ENCODE data around the gene AUTS2.

The AUTS2 gene

GRCh38 chr7:70387217-70387616, 788.9 kb downstream of the AUTS2 start:
- no peak for DNase-seq (ENCODE audit: low spot score)

- DNase-seq (ENCODE audit: low spot score): no peak
Observed at GRCh38 chr7:70389531-70390151, 791.4 kb downstream of the AUTS2 start.

DNA sequence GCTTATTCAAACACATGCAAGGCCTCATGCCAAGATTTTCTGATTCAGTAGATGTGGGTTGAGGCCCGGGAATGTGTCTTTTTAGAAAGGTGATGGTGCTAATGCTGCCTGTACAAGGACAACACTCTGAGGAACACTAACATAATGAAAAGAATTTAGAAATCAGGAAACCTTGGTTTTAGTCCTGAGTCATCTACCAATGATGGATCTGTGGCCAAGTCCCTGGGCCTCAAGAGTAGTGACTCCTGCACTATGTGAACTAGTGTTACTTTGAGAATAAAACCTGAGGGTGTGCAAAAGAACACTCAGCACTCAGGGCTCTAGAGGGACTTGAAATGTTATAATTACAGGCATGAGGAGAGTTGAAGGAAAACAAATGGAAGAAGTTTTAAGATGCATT, 792.0 kb downstream of the AUTS2 start:
- DNase-seq (ENCODE audit: low spot score): no peak

DNA sequence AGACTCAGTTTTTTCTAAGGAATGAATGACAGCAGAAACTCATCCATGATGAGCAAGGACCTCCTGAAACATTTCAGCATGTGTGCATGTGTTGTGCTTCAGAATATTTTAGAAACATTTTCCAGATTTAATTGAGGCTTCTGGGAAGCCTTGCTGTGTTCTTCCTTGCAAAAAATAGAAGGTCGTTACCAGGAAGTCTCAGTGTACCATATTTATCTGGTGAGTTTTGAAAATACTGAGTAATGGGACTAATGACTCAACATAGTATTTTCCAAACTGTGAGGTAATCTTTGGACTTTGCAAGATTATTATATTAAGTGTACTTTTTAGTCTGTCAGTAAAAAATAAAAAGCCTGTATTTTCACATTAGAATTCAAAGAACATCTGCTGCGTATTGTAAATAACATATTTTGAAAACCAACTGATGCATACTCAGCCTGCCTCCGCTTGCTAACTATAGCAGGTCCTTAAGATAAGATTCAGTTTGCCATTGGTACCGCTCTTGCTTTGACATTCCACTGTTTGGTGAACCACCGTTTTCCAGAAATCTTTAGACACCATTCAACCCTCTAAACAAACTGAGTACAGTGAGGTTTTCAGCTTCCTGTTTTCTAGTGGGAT, 794.1 kb downstream of the AUTS2 start:
- no peak for DNase-seq (ENCODE audit: low spot score)

DNA sequence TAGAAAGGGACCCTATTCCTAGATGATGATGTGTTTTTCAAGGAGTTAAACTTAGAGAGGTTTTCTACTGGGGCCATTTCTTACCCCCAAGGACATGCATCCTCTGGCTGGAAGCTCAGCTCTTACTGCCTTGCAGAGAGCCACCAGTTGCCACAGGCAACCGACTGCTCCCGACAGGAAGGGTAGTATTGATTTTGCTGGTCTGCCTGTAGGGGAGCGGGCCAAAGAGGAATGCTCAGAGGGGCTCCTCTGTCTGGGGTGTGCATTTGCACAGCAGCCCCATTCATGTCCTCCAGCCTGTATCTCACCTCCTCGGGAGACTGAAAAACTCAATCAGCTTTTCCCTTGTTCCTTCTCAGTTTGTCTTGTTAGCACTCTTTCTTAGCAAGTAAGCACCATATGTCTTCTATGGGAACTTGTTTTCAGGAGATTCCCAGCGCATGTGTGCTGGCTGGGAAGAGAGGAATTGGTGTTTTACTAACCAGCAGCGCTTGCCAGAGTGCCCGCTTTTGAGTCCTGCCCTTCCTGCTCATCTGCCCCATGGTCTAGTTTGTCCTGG, 794.7 kb downstream of the AUTS2 start:
- DNase-seq (ENCODE audit: low spot score): no peak

- no peak for DNase-seq (ENCODE audit: low spot score)
Observed at GRCh38 chr7:70393956-70394355, 795.7 kb downstream of the AUTS2 start.

DNA sequence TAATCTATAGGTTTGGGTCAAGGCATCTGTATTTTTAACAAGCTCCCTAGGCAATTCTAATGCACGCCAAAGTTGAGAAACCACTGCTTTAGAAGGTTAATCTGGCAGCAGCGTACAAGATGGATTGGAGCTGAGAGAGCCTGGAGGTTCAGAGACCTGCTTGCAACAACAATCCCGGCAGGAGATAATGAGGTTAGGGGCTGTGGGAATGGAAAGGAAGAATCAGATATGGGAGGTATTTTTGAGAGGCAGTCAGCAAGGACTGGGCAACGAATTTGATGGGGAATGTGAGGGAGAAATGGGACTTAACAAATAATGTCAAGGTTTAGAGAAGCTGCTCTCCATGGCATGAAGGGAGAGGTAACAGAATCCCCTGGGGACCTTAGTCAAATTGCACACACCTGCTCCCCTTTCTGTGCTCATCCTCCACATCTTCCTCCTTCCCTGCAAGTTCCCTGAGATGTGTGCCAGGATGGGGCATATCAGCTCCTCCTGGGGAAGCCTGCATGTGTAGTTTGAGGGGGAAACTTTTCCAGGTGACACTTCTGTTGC, 802.6 kb downstream of the AUTS2 start:
- DNase-seq (ENCODE audit: low spot score): no peak

GRCh38 chr7:70402069-70402468, 803.8 kb downstream of the AUTS2 start:
- no peak for DNase-seq (ENCODE audit: low spot score)

DNA sequence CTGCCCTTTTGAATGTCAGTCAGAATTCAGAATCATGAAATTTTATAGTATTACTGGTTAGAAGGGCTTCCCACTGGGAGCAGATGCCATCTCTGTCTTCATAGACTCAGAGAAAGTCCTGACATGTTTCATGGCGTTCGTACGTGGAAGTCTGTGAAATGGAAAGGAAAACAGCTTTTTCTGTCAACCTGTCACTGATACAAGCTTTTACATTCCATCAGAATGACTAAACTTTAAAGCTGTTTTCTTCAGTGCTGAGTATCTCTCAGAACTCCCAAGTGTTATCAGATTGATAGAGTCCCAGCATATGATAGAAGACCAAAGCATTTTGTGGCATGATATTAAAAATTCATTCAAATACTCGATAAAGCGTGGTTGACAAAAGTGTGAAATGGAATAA, 807.0 kb downstream of the AUTS2 start:
- no peak for DNase-seq (ENCODE audit: low spot score)

GRCh38 chr7:70406186-70406949, 808.1 kb downstream of the AUTS2 start:
- DNase-seq (ENCODE audit: low spot score): no peak

- DNase-seq (ENCODE audit: low spot score): no peak
Observed at GRCh38 chr7:70406950-70407209, 808.6 kb downstream of the AUTS2 start.

GRCh38 chr7:70408477-70408876, 810.2 kb downstream of the AUTS2 start:
- DNase-seq (ENCODE audit: low spot score): no peak

DNA sequence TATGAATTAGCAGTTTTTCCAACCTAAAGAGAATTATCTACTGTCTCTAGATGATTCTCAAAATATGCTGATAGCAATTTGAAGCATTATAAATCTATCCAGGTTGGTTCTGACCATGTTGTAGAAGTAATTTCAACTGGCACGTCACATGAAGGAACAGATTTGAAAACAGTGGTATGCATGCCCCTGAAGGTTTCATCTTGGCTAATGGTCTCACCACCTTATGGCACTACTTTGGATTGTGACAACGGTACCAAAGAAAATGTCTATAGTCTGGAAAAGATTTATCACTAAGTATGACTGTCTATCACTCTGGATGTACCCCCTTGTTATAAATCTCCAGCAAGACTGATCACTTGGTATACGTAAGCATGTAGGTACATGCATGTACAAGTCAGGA, 810.6 kb downstream of the AUTS2 start:
- no peak for DNase-seq (ENCODE audit: low spot score)

DNA sequence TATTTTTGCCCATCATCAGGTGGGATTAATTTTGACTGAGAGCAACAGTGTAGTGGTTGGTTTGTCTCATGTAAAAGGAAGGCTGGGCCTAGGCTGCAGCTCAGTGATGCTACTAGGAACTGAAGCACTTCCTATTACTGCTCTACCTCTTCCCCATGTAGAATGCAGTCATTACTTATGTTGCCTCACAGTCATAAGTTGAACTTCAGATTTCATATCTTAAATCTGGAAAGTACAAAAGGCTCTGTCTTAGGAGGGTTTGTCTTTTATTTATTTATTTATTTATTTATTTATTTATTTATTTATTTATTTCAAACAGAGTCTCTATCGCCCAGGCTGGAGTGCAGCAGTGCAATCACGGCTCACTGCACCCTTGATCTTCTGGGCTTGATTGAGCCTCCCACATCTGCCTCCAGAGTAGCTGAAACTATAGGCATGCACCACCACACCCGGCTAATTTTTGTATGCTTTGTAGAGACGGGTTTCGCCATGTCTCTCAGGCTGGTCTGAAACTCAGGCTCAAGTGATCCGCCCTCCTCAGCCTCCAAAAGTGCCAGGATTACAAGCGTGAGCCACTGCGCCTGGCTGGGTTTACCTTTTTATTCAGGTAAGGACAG, 812.0 kb downstream of the AUTS2 start:
- DNase-seq (ENCODE audit: low spot score): no peak

GRCh38 chr7:70414368-70414767, 816.1 kb downstream of the AUTS2 start:
- DNase-seq (ENCODE audit: low spot score): no peak

- no peak for DNase-seq (ENCODE audit: low spot score)
Observed at GRCh38 chr7:70415179-70415972, 817.1 kb downstream of the AUTS2 start.

DNA sequence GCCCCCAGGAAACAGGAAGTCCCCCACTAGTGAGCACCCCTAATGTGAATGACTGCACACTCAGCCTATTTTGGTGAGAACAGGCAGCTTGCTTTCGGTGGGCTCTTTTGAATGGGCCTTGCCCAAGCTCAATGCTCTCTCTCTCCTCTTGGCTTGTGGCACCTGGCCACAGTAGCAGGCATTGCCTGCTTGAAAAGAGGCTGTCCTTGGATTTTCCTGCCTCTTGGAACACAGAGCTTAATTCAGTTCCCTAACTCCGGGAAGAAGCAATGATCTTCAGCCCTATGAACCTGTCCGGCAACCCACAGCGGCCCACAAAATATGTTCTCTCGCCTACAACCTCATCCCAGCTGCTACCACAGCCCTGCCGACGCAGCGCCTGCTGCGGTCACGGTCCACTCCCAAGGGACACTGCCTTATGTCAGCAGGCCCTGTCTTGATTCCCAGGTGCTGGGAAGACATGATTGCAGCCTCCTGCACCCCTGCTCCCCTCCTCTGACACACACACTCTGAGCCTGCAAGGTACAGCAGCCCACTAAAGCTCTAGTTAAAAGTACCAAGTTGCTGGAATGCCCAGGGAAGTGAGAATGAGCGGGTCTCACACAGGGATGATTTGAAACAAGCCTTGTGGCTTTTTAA, 818.2 kb downstream of the AUTS2 start:
- no peak for DNase-seq (ENCODE audit: low spot score)

- DNase-seq (ENCODE audit: low spot score): no peak
Observed at GRCh38 chr7:70416986-70417655, 818.8 kb downstream of the AUTS2 start.

DNA sequence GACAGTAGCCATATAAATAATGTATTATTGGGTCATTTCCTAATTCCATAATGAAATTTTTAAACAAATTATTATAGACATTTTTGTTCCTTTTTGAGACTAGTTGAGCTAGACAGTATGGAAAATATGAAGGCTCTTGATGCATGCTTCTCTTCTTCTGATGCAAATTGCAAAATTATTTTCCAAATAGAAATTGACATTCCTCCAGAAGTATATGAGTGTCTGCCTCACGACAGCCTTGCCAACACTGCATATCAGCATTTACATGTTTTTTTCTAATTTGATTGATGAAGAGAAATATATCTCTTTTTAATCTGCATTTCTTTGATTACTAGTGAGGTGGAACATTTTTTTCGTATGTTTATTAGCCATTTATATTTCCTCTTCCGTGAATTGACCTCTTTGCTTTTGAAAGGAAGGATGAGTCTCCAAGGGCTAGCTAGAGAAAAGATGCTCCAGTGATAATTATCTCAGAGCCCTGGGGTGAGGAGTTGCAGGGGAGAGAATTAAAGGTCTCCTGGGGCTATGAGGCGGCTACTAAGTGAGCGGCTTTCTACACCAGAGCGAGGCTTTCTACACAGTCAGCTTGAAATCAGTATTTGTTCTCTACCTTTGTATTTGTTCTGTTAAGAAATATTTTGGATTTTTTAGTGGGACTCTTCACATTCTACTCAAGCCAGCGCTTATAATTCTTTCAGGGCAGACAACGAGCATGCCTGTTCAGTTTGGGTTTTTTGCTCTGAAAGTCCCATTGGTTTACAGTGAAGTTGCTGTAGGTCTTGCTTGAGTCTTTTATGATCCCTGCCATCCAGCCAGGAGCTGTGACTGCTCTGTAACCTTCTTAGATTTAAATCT, 821.5 kb downstream of the AUTS2 start:
- DNase-seq (ENCODE audit: low spot score): no peak

DNA sequence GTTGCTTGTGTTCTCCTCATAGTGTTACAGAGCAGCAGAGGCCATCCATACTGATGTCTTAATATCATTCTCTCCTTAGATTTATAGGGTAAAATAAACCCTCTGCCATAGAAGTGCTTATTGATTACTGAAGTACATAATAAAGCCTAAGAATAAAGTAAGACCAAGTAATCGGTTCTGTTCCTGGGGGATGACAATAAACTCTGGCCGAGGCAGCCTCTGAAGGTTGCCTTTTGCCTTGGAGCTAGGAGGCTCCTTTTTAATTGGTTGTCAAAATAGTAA, 822.0 kb downstream of the AUTS2 start:
- DNase-seq (ENCODE audit: low spot score): no peak

All from kidney capillary endothelial cell (primary cell).